ENCODE results near the gene TMEM203. TPM values are rescaled to one million over a fixed set of nuclear protein-coding genes. Genes with fewer than 3 reads are reported as not detected.

Gene TMEM203
- total and polyA plus RNA-seq, 2 of the 13 experiments (the other 11 are each of a cell fraction or from before 2014, with no cell fraction given) = 23.4 to 36.7 TPM

- peak; percentile 64 for TF ChIP-seq TBX2 (CRISPR knock-in tag; IDR thresholded peaks at IDR 0.05; ENCODE audit: borderline replicate concordance)
- no peak for TF ChIP-seq NFAT5 (CRISPR knock-in tag; IDR thresholded peaks at IDR 0.05)
- no peak for TF ChIP-seq PHF20 (CRISPR knock-in tag; IDR thresholded peaks at IDR 0.05)
- peak; percentile 83 for TF ChIP-seq UBTF (CRISPR knock-in tag; IDR thresholded peaks at IDR 0.05)
- TF ChIP-seq ZBTB14 (CRISPR knock-in tag; IDR thresholded peaks at IDR 0.05) = 0 out of 2 replicates have a peak, but pooled peaks have one; percentile 0
- no peak for TF ChIP-seq HBP1 (CRISPR knock-in tag; IDR thresholded peaks at IDR 0.05; ENCODE audit: low read depth)
- 0 out of 2 replicates have a peak, but pooled peaks have one; percentile 15 for TF ChIP-seq ZBTB20 (CRISPR knock-in tag; IDR thresholded peaks at IDR 0.05; ENCODE audit: borderline replicate concordance, low read depth)
- peak; percentile 57; the same call in 1 of the 2 replicates for TF ChIP-seq MTERF4 (CRISPR knock-in tag; IDR thresholded peaks at IDR 0.05)
- peak in 1 of 2 experiments; percentile 21; a peak in 1 of 4 replicates for TF ChIP-seq POLR2A (IDR thresholded peaks at IDR 0.05; ENCODE audit: insufficient read depth in 1 of 2, low read depth in 2 of 2, low read length in 2 of 2)
- TF ChIP-seq CEBPZ (IDR thresholded peaks at IDR 0.05; ENCODE audit: low read length) = no peak
Observed at GRCh38 chr9:137222190-137223077, 17.0 kb upstream of the TMEM203 start, which contains the start of gene RNF208 (continued).
